Liver (tissue), 9 donors: Measurements from ENCODE around the gene FRS3. TPM values are rescaled to one million over a fixed set of nuclear protein-coding genes. Genes with fewer than 3 reads are reported as not detected.
A peak's percentile ranks its signal among the peaks of the same experiment; 100 is the strongest.

ENCODE experiments used
- DNase-seq: peaks from one replicate; pipeline ENCODE4 v3.0.0-alpha.2; 2017; ENCODE audit warnings: low spot score
- H3K27ac ChIP-seq, 2 donors: one replicate each; pipeline ENCODE4 v1.7.0; 2013; ENCODE audit warnings: inconsistent platforms in 2 of 2, low read length in 2 of 2, control low read depth in 1 of 2, low read depth in 1 of 2, mild to moderate bottlenecking in 1 of 2
- H3K27me3 ChIP-seq, 4 donors: one replicate each; pipeline versions ENCODE4 v1.6.1 to v1.7.0; 2013; ENCODE audit warnings: low read length in 3 of 4, inconsistent platforms in 1 of 4, mild to moderate bottlenecking in 1 of 4, moderate library complexity in 1 of 4; ENCODE audit not compliant: control insufficient read depth in 4 of 4, insufficient read depth in 4 of 4
- H3K36me3 ChIP-seq, 4 donors: one replicate each; pipeline versions ENCODE4 v1.6.1 to v1.7.0; 2013; ENCODE audit warnings: low read length in 3 of 4, mild to moderate bottlenecking in 3 of 4, low read depth in 1 of 4, moderate library complexity in 1 of 4; ENCODE audit not compliant: control insufficient read depth in 4 of 4, insufficient read depth in 3 of 4
- H3K4me1 ChIP-seq, 4 donors: one replicate each; pipeline versions ENCODE4 v1.6.1 to v1.7.0; 2013; ENCODE audit warnings: low read length in 3 of 4, mild to moderate bottlenecking in 3 of 4, moderate library complexity in 1 of 4; ENCODE audit not compliant: control insufficient read depth in 4 of 4, insufficient read depth in 4 of 4
- H3K4me3 ChIP-seq, 3 donors: one replicate each; pipeline versions ENCODE4 v1.6.1 to v1.7.0; 2013; ENCODE audit warnings: low read length in 3 of 3, control low read depth in 1 of 3, low read depth in 1 of 3, mild to moderate bottlenecking in 1 of 3
- H3K9ac ChIP-seq, 2 donors: one replicate each; pipeline ENCODE4 v1.7.0; 2013; ENCODE audit warnings: low read length in 2 of 2, mild to moderate bottlenecking in 2 of 2, moderate library complexity in 2 of 2, control low read depth in 1 of 2, low read depth in 1 of 2
- H3K9me3 ChIP-seq, 4 donors: one replicate each; pipeline versions ENCODE4 v1.6.1 to v1.7.0; 2013; ENCODE audit warnings: low read length in 3 of 4; ENCODE audit not compliant: control insufficient read depth in 4 of 4
- EGR1 ChIP-seq, 2 donors: IDR thresholded peaks; 2 replicates each; pipeline ENCODE4 v1.6.1; 2016 to 2018; ENCODE audit warnings: antibody characterized with exemption in 2 of 2, low read depth in 2 of 2
- FOXA1 ChIP-seq: IDR thresholded peaks from 2 replicates; pipeline ENCODE4 v1.6.1; 2016; ENCODE audit warnings: antibody characterized with exemption
- FOXA2 ChIP-seq: IDR thresholded peaks from 2 replicates; pipeline ENCODE4 v1.6.1; 2016; ENCODE audit warnings: antibody characterized with exemption
- GABPA ChIP-seq, 2 donors: IDR thresholded peaks in 1 of 2; conservative IDR thresholded peaks in 1 of 2; 2 replicates each; pipeline ENCODE4 v1.6.1; 2016; ENCODE audit warnings: antibody characterized with exemption in 2 of 2, mild to moderate bottlenecking in 1 of 2, moderate library complexity in 1 of 2
- HNF4A ChIP-seq, 2 donors: conservative IDR thresholded peaks; 2 replicates each; pipeline ENCODE4 v1.6.1; 2016; ENCODE audit warnings: antibody characterized with exemption in 2 of 2, mild to moderate bottlenecking in 2 of 2
- MAX ChIP-seq: IDR thresholded peaks from 2 replicates; pipeline ENCODE4 v1.6.1; 2016; ENCODE audit warnings: antibody characterized with exemption
- RAD21 ChIP-seq, 2 donors: IDR thresholded peaks; 2 replicates each; pipeline ENCODE4 v1.6.1; 2016; ENCODE audit warnings: antibody characterized with exemption in 2 of 2, mild to moderate bottlenecking in 2 of 2
- REST ChIP-seq: IDR thresholded peaks from 2 replicates; pipeline ENCODE4 v1.6.1; 2016; ENCODE audit warnings: antibody characterized with exemption, mild to moderate bottlenecking
- RXRA ChIP-seq, 2 donors: IDR thresholded peaks; 2 replicates each; pipeline ENCODE4 v1.6.1; 2017 to 2018; ENCODE audit warnings: antibody characterized with exemption in 2 of 2, mild to moderate bottlenecking in 1 of 2
- SP1 ChIP-seq: IDR thresholded peaks from 2 replicates; pipeline ENCODE4 v1.6.1; 2018; ENCODE audit warnings: antibody characterized with exemption, mild to moderate bottlenecking
- TAF1 ChIP-seq: conservative IDR thresholded peaks from 2 replicates; pipeline ENCODE4 v1.6.1; 2016; ENCODE audit warnings: antibody characterized with exemption, mild to moderate bottlenecking
- YY1 ChIP-seq: IDR thresholded peaks from 2 replicates; pipeline ENCODE4 v1.6.1; 2016; ENCODE audit warnings: antibody characterized with exemption, mild to moderate bottlenecking
- ZBTB33 ChIP-seq: IDR thresholded peaks from 2 replicates; pipeline ENCODE4 v1.6.1; 2016; ENCODE audit warnings: antibody characterized with exemption
- WGBS: extraction: QIAGEN DNeasy Blood & Tissue Kit; methylation state at CpG from one replicate; pipeline ENCODE4 v1.1.7; 2013; 5-methylcytosine and 5-hydroxymethylcytosine counted together
- polyA plus RNA-seq, 2 donors: library from polyadenylated mRNA; stranded (reverse) in 1 of 2; unstranded in 1 of 2; fragments of 200-250 nt in 1 of 2; fragments of >200 nt in 1 of 2; fragmentation: Nextera tagmentation in 1 of 2; extraction: Ambion mirVana in 1 of 2; gene quantifications; one replicate each; pipeline versions ENCODE4 v1.2.1 to v1.2.3, GENCODE V29; 2013 to 2015
- total RNA-seq, 2 donors: library from RNA; depleted of rRNA; stranded (reverse); fragments of >200 nt; gene quantifications; one replicate each; pipeline ENCODE4 v1.2.3, GENCODE V29; 2014
- TF ChIP-seq, protein P1 (sequence below): fragments of 150-350 bp; IDR thresholded peaks from 2 replicates; pipeline ENCODE4 v1.5.1; 2017; ENCODE audit warnings: improper control_type of control experiment, low read depth, low read length; ENCODE audit not compliant: missing input control
- donor health status: healthy.
- donor health status: healthy.
- donor health status: healthy.
- donor health status: healthy.
- donor health status: healthy.

Gene FRS3, protein sequence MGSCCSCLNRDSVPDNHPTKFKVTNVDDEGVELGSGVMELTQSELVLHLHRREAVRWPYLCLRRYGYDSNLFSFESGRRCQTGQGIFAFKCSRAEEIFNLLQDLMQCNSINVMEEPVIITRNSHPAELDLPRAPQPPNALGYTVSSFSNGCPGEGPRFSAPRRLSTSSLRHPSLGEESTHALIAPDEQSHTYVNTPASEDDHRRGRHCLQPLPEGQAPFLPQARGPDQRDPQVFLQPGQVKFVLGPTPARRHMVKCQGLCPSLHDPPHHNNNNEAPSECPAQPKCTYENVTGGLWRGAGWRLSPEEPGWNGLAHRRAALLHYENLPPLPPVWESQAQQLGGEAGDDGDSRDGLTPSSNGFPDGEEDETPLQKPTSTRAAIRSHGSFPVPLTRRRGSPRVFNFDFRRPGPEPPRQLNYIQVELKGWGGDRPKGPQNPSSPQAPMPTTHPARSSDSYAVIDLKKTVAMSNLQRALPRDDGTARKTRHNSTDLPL
- total RNA-seq (1 to 10 TPM in 1 of 2 donors, under 1 TPM in 1; 0.42 to 1.3 TPM), polyA plus RNA-seq (1 to 10 TPM; 1.4 to 1.6 TPM)

- WGBS = under 1% methylated on average over 73 of the region's 73 CpGs
- peak; percentile 99 for DNase-seq
- TF ChIP-seq YY1 (no peak), GABPA (IDR thresholded peaks at IDR 0.05 in 1 of 2, conservative IDR thresholded peaks at IDR 0.05 in 1 of 2) (peak in 1 of 2 donors; percentile 74), MAX (no peak), FOXA2 (no peak), FOXA1 (peak; percentile 10), TAF1 (no peak), EGR1 (IDR thresholded peaks at IDR 0.05; ENCODE audit: low read depth in 2 of 2) (peak in 1 of 2 donors; percentile 87), SP1 (peak; percentile 52), ZBTB33 (no peak), REST (no peak), HNF4A (conservative IDR thresholded peaks at IDR 0.05) (peak in 1 of 2 donors; percentile 49), RXRA (IDR thresholded peaks at IDR 0.05) (peak; percentile 15 to 38), RAD21 (IDR thresholded peaks at IDR 0.05) (peak; percentile 87 to 92)
- TF ChIP-seq, protein P1, sequence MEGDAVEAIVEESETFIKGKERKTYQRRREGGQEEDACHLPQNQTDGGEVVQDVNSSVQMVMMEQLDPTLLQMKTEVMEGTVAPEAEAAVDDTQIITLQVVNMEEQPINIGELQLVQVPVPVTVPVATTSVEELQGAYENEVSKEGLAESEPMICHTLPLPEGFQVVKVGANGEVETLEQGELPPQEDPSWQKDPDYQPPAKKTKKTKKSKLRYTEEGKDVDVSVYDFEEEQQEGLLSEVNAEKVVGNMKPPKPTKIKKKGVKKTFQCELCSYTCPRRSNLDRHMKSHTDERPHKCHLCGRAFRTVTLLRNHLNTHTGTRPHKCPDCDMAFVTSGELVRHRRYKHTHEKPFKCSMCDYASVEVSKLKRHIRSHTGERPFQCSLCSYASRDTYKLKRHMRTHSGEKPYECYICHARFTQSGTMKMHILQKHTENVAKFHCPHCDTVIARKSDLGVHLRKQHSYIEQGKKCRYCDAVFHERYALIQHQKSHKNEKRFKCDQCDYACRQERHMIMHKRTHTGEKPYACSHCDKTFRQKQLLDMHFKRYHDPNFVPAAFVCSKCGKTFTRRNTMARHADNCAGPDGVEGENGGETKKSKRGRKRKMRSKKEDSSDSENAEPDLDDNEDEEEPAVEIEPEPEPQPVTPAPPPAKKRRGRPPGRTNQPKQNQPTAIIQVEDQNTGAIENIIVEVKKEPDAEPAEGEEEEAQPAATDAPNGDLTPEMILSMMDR = peak; percentile 98
- Histone ChIP-seq H3K9ac (peak within 1 kb of the TSS in 1 of 2 donors; percentile 62), H3K4me1 (peaks cover 2 to 21% (median 18%) of the 10 kb centered on the region in 4 donors), H3K9me3 (no peaks in the 10 kb centered on the region), H3K27ac (peak within 1 kb of the TSS; percentile 51 to 66), H3K36me3 (peaks cover 0 to 5% (median 3%) of the 10 kb centered on the region in 4 donors), H3K27me3 (no peaks in the 10 kb centered on the region), H3K4me3 (peak within 1 kb of the TSS; percentile 75 to 85 (median 81))
Measured at GRCh38 chr6:41779788-41780550, at the start of gene FRS3. TSS of gene FRS3 (minus strand) at chr6:41779900. CDS start at chr6:41776987, 2,913 bp downstream.
